Measurements from ENCODE around the gene POMT2.
"Not testable (repeated sequence)": the region's sequence is repeated elsewhere in the genome, so short reads cannot be mapped to it uniquely, and the experiment has no call there.

POMT2 gene

DNA sequence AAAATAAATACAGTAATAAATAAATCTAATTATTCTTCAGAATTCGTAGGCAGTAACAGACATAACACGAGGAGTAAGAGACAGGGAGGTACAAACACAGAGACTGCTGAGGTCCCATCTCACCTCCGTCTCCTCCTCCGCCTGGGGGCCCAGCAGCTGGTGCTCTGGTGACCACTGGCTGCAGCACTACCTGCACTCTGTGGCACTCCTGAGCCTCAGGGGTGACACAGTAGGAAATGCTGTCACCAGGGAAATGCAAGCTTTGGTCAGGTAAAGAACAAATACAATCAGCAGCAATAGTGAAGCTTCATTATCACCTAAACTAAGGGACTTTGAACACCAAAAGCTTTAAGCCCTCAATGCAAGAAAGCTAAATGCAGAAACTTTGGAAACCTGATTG is 19.7 kb upstream of the POMT2 start:
- H3K9me3 ChIP-seq, result no peaks in the 10 kb centered on the region
- no peaks in the 10 kb centered on the region for H3K27me3 ChIP-seq (ENCODE audit: low read depth)
- H3K36me3 ChIP-seq (replicated peaks), result no peaks in the 10 kb centered on the region; the same call in 1 of the 2 replicates
- DNase-seq (ENCODE audit: low spot score in 2 of 2), result no peak
- in situ Hi-C loops (cut with MboI; ENCODE audit: low sequenced_read_pairs), result no loop called here
- H3K4me1 ChIP-seq, result peaks cover 9% of the 10 kb centered on the region
- no peak overlapping the region for H3K4me3 ChIP-seq

- in situ Hi-C loops (cut with MboI; ENCODE audit: low sequenced_read_pairs), result no loop called here
- H3K4me3 ChIP-seq, result no peak overlapping the region
- H3K27me3 ChIP-seq (ENCODE audit: low read depth), result no peaks in the 10 kb centered on the region
- no peaks in the 10 kb centered on the region; the same call in 1 of the 2 replicates for H3K36me3 ChIP-seq (replicated peaks)
- H3K4me1 ChIP-seq, result peaks cover 9% of the 10 kb centered on the region
- no peaks in the 10 kb centered on the region for H3K9me3 ChIP-seq
- no peak for DNase-seq (ENCODE audit: low spot score in 2 of 2)
Observed at GRCh38 chr14:77339407-77339806, 18.7 kb upstream of the POMT2 start.

- H3K27me3 ChIP-seq (ENCODE audit: low read depth), result no peaks in the 10 kb centered on the region
- H3K4me3 ChIP-seq, result no peak overlapping the region
- H3K36me3 ChIP-seq (replicated peaks), result no peaks in the 10 kb centered on the region; the same call in 1 of the 2 replicates
- in situ Hi-C loops (cut with MboI; ENCODE audit: low sequenced_read_pairs), result no loop called here
- no peaks in the 10 kb centered on the region for H3K9me3 ChIP-seq
- H3K4me1 ChIP-seq, result peaks cover 9% of the 10 kb centered on the region
- no peak for DNase-seq (ENCODE audit: low spot score in 2 of 2)
Observed at GRCh38 chr14:77338302-77338701, 17.6 kb upstream of the POMT2 start.

DNA sequence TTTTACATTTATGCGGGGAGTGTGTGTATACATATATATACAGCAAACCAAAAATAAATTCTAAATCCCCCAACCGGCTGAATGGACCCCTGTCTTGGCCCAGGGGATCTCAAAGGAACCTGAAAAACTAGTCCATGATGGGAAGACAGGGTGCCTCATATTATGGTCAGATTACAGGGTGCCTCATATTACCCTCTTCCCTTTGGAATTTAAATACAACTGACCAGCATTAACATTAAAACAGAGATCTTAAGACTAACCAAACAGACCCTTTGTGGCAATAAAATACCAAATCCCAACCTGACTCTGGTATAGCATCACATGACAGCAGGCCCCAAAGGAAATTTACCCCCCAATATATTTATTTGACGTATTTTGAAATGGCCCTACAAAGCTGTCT is 17.2 kb upstream of the POMT2 start:
- H3K4me3 ChIP-seq, result no peak overlapping the region
- in situ Hi-C loops (cut with MboI; ENCODE audit: low sequenced_read_pairs), result no loop called here
- H3K4me1 ChIP-seq, result peaks cover 9% of the 10 kb centered on the region
- no peak for DNase-seq (ENCODE audit: low spot score in 2 of 2)
- no peaks in the 10 kb centered on the region for H3K9me3 ChIP-seq
- no peaks in the 10 kb centered on the region for H3K27me3 ChIP-seq (ENCODE audit: low read depth)
- H3K36me3 ChIP-seq (replicated peaks), result no peaks in the 10 kb centered on the region; the same call in 1 of the 2 replicates

DNA sequence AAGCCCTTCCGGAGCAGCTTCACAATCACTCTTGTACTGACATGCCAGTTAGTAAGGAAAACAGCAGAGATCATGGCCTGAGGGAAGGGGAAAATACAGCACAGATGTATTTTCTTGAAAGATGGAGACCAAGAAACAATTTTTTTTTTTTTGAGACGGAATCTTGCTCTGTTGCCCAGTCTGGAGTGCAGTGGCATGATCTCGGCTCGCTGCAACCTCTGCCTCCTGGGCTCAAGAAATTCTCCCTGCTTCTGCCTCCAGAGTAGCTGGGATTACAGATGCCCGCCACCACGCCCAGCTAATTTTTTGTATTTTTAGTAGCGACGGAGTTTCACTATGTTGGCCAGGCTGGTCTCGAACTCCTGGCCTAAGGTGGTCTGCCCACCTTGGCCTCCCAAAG is 16.6 kb upstream of the POMT2 start:
- H3K27me3 ChIP-seq (ENCODE audit: low read depth); in situ Hi-C loops (cut with MboI; ENCODE audit: low sequenced_read_pairs); H3K9me3 ChIP-seq; H3K4me3 ChIP-seq; H3K36me3 ChIP-seq (replicated peaks); H3K4me1 ChIP-seq; DNase-seq (ENCODE audit: low spot score in 2 of 2): not testable (repeated sequence)

- H3K4me1 ChIP-seq, result peaks cover 9% of the 10 kb centered on the region
- no peak overlapping the region for H3K4me3 ChIP-seq
- no peaks in the 10 kb centered on the region for H3K27me3 ChIP-seq (ENCODE audit: low read depth)
- in situ Hi-C loops (cut with MboI; ENCODE audit: low sequenced_read_pairs), result no loop called here
- H3K9me3 ChIP-seq, result no peaks in the 10 kb centered on the region
- no peak for DNase-seq (ENCODE audit: low spot score in 2 of 2)
- H3K36me3 ChIP-seq (replicated peaks), result no peaks in the 10 kb centered on the region
Observed at GRCh38 chr14:77335576-77335975, 14.9 kb upstream of the POMT2 start.

- Histone ChIP-seq H3K9me3 (no peaks in the 10 kb centered on the region), H3K27me3 (ENCODE audit: low read depth) (no peaks in the 10 kb centered on the region), H3K4me1 (no peaks in the 10 kb centered on the region), H3K4me3 (no peak overlapping the region), H3K36me3 (replicated peaks) (no peaks in the 10 kb centered on the region)
- in situ Hi-C loops (cut with MboI; ENCODE audit: low sequenced_read_pairs), result no loop called here
- DNase-seq (ENCODE audit: low spot score in 2 of 2), result no peak
Observed at GRCh38 chr14:77329872-77330271, 9.2 kb upstream of the POMT2 start.

- Histone ChIP-seq H3K4me3 (no peak overlapping the region), H3K27me3 (ENCODE audit: low read depth) (no peaks in the 10 kb centered on the region), H3K4me1 (peaks cover 6% of the 10 kb centered on the region), H3K36me3 (replicated peaks) (no peaks in the 10 kb centered on the region), H3K9me3 (no peaks in the 10 kb centered on the region)
- DNase-seq (ENCODE audit: low spot score in 2 of 2), result no peak
- in situ Hi-C loops (cut with MboI; ENCODE audit: low sequenced_read_pairs), result no loop called here
Observed at GRCh38 chr14:77327111-77327510, 6.4 kb upstream of the POMT2 start.

- H3K36me3 ChIP-seq (replicated peaks), result no peaks in the 10 kb centered on the region
- in situ Hi-C loops (cut with MboI; ENCODE audit: low sequenced_read_pairs), result no loop called here
- no peak for DNase-seq (ENCODE audit: low spot score in 2 of 2)
Observed at GRCh38 chr14:77325746-77326094, 5.0 kb upstream of the POMT2 start.

GRCh38 chr14:77324816-77325745 is 4.4 kb upstream of the POMT2 start:
- Histone ChIP-seq H3K4me3 (no peak overlapping the region), H3K27me3 (ENCODE audit: low read depth) (no peaks in the 10 kb centered on the region), H3K4me1 (peaks cover 9% of the 10 kb centered on the region), H3K9me3 (no peaks in the 10 kb centered on the region), H3K36me3 (replicated peaks) (no peaks in the 10 kb centered on the region)
- in situ Hi-C loops (cut with MboI; ENCODE audit: low sequenced_read_pairs), result no loop called here
- no peak for DNase-seq (ENCODE audit: low spot score in 2 of 2)

More at GRCh38 chr14:77325746-77326094, 5.0 kb upstream of the POMT2 start:
- H3K4me3 ChIP-seq, result no peak overlapping the region
- H3K27me3 ChIP-seq (ENCODE audit: low read depth), result no peaks in the 10 kb centered on the region
- peaks cover 9% of the 10 kb centered on the region for H3K4me1 ChIP-seq
- no peaks in the 10 kb centered on the region for H3K9me3 ChIP-seq

GRCh38 chr14:77324289-77324688 is 3.6 kb upstream of the POMT2 start:
- no peaks in the 10 kb centered on the region for H3K9me3 ChIP-seq
- DNase-seq (ENCODE audit: low spot score in 2 of 2), result no peak
- H3K36me3 ChIP-seq (replicated peaks), result no peaks in the 10 kb centered on the region
- peaks cover 14% of the 10 kb centered on the region for H3K4me1 ChIP-seq
- H3K4me3 ChIP-seq, result no peak overlapping the region
- H3K27me3 ChIP-seq (ENCODE audit: low read depth), result no peaks in the 10 kb centered on the region
- in situ Hi-C loops (cut with MboI; ENCODE audit: low sequenced_read_pairs), result no loop called here

DNA sequence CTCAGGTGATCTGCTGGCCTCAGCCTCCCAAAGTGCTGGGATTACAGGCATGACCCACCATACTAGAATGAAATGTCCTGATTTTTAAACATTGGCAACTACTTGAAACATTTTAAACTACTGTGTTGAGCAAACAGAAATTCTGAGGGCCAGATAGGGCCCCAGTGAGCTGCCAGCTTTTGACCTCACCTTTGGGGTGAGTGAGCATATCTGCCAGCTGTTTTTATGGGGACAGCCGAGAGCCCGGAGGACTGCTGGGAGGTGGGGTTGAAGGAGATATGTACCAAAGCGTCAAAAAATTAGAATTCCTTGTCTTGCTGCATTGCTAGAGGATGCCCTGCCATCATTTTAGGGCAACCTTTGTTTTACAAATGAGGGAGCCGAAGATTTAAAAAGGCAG is 2.9 kb upstream of the POMT2 start:
- H3K4me1 ChIP-seq, result peaks cover 14% of the 10 kb centered on the region

DNA sequence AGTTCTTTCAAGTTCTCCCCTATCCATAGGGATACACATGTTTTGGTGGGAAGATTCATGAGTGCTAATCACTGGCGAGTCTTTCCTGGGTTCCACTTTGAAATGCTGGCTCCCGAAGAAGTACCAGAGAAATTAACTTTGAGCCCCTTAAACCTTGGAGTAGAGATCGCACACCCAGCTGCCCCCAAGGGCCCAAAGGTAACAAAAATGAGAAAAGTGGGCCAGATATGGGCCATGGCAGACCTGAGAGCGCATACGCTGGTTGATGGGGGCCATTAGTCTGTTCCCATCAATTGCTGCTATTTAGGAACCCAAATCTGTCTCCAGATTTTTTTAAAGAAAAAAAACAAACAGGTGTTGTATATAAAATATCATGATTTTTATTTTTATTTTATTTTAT is 2.3 kb upstream of the POMT2 start:
- Histone ChIP-seq H3K4me3 (no peak overlapping the region), H3K9me3 (no peaks in the 10 kb centered on the region), H3K27me3 (ENCODE audit: low read depth) (no peaks in the 10 kb centered on the region), H3K36me3 (replicated peaks) (no peaks in the 10 kb centered on the region), H3K4me1 (peaks cover 14% of the 10 kb centered on the region)
- in situ Hi-C loops (cut with MboI; ENCODE audit: low sequenced_read_pairs), result no loop called here
- DNase-seq (ENCODE audit: low spot score in 2 of 2), result no peak

More for the DNA sequence above, 2.9 kb upstream of the POMT2 start:
- DNase-seq (ENCODE audit: low spot score in 2 of 2), result no peak
- Histone ChIP-seq H3K27me3 (ENCODE audit: low read depth) (no peaks in the 10 kb centered on the region), H3K9me3 (no peaks in the 10 kb centered on the region), H3K36me3 (replicated peaks) (no peaks in the 10 kb centered on the region), H3K4me3 (no peak overlapping the region)
- in situ Hi-C loops (cut with MboI; ENCODE audit: low sequenced_read_pairs), result no loop called here

DNA sequence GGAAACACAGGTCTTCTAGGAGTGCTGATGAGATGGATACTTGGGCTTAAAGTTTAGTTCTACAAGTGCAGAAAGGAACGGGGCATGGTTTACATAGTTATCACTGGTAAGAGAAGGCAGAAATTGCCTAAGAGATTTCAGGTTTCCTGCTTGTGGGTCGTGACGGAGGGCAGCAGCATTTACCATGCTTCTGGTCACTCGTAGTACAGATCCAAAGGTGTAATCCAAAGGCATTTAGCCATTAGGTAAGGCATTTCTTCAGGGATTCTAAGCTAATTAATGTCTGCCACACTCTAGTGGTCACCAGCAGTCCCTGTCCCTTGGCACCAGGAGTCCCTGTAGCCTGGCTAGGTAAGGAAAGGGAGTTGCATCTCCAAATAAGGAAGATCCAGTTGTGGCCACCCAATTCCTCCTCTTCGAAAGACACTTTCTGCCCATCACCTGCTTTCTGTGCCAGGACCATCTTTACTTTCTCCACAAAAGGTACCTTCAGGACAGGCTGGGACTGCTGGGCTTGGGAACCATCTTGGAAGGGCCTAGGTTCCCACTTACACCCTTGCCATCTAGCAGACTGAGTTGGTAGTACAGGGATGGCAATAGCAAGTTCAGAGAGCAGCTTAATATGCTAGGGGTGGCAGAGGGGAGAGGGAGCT is 1.7 kb upstream of the POMT2 start:
- Histone ChIP-seq H3K4me3 (peak overlapping the region; percentile 78; the same call in 1 of the 2 replicates), H3K36me3 (replicated peaks) (no peaks in the 10 kb centered on the region), H3K27me3 (ENCODE audit: low read depth) (no peaks in the 10 kb centered on the region), H3K9me3 (no peaks in the 10 kb centered on the region), H3K4me1 (peaks cover 14% of the 10 kb centered on the region)
- in situ Hi-C loops (cut with MboI; ENCODE audit: low sequenced_read_pairs), result no loop called here
- DNase-seq (ENCODE audit: low spot score in 2 of 2), result no peak

Measured in HAP-1 (cell line).